ENCODE measurements around the gene DAO.
"Not testable (repeated sequence)": the region's sequence is repeated elsewhere in the genome, so short reads cannot be mapped to it uniquely, and the experiment has no call there.

The DAO gene

DNA sequence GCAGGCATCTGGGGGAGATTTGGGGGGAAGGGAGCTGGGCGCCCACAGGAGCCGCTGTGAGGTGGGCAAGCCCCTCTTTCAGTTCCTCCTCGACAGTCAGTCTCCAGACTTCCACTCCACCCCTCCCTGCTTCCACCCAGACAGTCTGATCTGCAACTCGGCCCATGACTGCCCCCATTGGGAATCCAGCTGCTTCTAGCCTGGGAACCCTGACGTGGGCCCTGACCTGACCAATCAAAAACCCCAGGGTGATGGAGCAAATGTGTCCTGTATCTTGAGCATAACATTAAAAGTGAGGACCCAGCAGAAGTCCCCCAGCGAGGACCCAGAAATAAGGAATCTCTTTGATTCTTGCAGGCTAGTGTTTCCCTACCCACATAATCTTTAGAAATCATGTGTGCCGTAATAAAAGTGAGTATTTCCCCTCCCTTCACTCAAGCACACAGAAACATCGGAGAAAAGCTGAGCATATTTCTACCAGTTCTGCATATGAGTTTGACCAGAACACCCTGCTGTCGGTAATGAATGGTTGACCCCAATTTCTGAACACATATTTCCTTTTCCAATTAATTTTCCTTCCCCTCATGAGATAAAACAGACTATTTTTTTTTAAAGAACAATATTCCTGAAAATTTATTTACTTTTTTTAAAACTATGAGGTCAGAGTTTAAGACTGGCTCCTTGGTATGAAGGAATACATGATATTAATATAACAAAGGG is 28.9 kb upstream of the DAO start:
- DNase-seq (ENCODE audit: low read depth), result no peak

- no peak for DNase-seq (ENCODE audit: low read depth)
Observed at GRCh38 chr12:108852674-108853309, 27.1 kb upstream of the DAO start.

GRCh38 chr12:108853426-108853825 is 26.5 kb upstream of the DAO start:
- DNase-seq (ENCODE audit: low read depth), result no peak

- DNase-seq (ENCODE audit: low read depth), result no peak
Observed at GRCh38 chr12:108853981-108854446, 25.9 kb upstream of the DAO start.

DNA sequence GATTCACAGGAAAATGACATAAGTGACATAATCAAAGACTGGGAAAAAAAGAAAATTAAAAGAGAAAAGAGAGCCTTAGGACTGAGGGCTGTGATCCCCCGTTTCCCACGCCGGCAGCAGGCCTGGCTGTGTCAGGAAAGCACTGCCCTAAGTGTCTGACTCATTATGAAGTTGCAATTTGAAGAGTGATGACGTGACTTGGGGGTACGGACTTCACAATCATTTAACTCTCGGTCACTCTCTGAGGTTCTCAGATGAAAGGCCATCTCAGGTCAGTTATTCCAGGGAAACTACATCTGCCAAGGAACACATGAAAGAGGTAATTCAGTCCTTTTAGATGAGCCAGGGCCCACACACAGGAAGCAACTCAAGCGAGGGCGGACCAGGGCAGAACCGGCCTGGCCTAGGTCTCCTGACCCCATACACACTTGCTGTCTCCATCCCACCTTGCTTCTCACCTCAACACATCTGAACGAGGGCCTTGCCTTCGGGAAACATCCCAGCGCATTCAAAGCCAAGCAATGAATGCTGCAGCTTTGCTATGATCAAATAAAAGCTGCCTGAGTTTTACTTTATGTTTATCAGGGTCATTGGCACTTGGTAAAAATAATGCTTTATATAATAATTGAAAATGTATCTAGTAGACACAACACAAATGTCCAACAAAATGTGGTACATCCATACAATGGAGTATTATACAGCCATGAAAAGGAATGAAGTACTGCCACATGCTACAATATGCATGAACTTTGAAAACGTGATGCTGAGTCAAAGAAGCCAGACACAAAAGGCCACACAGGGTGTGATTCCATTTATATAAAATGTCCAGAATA is 25.2 kb upstream of the DAO start:
- no peak for DNase-seq (ENCODE audit: low read depth)

DNA sequence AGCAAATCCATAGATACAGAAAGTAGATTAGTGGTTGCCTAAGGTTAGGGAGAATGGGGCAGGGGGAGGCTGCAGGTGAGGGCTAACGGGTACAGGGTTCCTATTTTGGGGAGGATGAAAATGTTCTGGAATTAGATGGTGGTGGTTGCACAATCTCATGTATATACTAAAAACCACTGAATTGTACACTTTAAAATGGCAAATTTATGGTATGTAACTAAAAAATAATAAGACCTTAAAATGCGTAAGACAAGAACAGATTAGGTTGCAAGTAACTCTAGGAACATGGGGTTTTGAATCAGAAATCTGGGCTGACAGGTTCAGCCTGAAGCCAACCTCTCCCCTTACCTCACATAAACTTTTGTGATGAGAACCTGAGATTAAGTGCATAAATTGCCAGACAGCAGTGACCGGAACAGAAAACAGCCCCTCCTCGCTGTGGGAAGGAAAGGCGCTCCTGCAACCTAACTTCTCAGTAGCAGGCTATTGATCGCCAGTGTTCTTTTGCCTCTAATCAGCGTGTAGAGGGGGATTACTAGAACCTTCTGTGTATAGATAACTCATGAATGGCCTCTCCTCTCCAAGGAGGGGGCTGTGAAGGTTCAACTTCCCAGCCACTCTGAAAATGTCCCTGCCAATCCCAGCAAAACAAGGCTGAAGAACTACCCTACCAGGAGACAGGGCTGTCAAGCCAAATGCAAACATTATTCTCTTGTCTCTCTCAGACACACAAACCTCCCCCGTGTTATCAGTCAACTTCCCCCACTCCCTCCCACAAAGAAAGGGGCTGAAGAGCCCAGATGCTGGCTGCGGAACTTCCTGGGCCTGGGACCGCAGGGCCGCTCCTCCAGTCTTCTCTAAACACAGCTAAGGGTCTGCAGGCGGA is 24.4 kb upstream of the DAO start:
- DNase-seq (ENCODE audit: low read depth), result no peak

- no peak for DNase-seq (ENCODE audit: low read depth)
Observed at GRCh38 chr12:108856170-108856427, 23.8 kb upstream of the DAO start.

- DNase-seq (ENCODE audit: low read depth), result peak; percentile 58
Observed at GRCh38 chr12:108856428-108857157, 23.3 kb upstream of the DAO start.

DNA sequence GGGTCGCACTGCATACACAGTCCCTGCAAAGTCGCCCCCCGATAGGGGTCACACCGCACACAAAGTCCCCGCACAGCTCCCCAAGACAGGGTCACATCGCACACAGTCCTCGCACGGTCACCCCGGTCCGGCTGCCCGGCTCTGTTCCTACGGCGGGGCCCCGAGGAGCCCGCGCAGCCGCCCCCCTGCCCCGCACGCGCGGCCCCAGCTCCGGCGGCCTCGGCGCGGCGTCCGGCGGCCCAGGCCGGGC is 22.8 kb upstream of the DAO start:
- no peak for DNase-seq (ENCODE audit: low read depth)

- DNase-seq (ENCODE audit: low read depth), result no peak
Observed at GRCh38 chr12:108858311-108859074, 21.4 kb upstream of the DAO start.

DNA sequence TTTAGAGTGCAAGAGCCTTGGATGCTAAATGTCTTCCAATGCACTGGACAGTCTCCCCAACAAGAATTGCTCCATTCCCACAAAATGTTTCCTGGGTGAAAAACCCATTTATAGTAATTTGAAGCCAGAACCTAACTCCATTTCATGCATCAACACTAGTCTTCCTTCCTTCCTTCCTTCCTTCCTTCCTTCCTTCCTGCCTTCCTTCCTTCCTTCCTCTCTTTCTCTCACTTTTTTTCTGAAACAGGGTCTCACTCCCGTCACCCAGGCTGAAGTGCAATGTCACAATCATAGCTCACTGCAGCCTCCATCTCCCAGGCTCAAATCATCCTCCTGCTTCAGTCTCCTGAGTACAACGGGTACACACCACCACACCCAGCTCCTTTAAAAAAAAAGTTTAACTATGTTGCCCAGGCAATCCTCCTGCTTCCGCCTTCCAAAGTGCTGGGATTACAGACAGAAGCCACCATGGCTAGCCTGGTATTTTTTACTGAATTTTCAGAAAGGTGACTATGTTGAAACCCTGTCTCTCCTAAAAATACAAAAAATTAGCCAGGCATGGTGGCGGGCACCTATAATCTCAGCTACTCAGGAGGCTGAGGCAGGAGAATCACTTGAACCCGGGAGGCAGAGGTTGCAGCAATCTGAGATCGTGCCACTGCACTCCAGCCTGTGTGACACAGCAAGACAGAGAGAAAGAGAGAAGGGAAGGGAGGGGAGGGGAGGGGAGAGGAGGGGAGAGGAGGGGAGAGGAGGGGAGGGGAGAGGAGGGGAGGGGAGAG is 20.6 kb upstream of the DAO start:
- not testable (repeated sequence) for DNase-seq (ENCODE audit: low read depth)

DNA sequence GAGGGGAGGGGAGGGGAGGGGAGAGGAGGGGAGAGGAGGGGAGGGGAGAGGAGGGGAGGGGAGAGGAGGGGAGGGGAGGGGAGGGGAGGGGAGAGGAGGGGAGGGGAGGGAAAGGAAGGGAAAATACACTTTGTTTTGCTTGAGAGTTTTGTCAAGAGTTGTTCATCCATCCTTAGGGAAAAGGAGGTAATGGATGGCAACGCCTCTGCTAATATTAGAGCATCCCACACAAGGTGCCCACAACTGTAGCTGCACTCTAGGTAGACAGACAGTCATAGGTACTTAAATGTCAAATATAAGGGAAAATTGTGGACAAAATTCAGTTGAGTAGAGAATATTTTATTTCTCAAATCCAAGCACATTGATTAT is 20.0 kb upstream of the DAO start:
- DNase-seq (ENCODE audit: low read depth), result no peak

DNA sequence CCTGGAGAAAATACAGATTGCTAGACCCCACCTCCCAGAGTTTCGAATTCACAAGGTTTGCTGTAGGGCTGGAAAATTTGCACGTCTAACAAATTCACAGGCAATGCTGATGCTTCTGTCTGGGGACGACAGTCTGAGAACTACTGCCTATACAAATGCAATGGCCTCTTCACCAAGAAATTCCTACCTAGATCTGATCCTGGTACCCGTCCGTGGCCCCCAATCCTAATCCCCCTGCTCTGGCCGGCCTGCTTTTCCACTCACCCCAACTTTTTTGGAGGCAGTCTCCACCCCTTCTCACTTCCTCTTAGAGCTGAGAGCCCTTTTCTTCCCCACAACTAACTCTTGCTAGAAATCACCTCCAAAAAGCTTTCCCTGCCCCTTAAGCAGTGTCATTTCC is 19.4 kb upstream of the DAO start:
- no peak for DNase-seq (ENCODE audit: low read depth)

GRCh38 chr12:108861878-108862587 is 17.9 kb upstream of the DAO start:
- no peak for DNase-seq (ENCODE audit: low read depth)

GRCh38 chr12:108862588-108862959 is 17.3 kb upstream of the DAO start:
- DNase-seq (ENCODE audit: low read depth), result no peak

- DNase-seq (ENCODE audit: low read depth), result no peak
Observed at GRCh38 chr12:108865169-108865568, 14.7 kb upstream of the DAO start.

DNA sequence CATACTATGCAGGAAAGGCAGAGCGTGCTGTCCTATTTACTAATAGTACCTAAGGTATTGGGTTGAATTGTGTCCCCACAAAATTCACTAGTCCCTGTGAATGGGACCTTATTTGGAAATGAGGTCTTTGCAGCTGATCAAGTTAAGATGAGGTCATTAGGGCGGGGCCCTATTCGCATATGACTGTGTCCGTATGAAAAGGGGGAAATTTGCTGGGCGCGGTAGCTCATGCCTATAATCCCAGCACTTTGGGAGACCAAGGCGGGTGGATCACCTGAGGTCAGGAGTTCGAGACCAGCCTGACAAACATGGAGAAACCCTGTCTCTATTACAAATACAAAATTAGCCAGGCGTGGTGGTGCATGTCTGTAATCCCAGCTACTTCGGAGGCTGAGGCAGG is 13.8 kb upstream of the DAO start:
- not testable (repeated sequence) for DNase-seq (ENCODE audit: low read depth)

GRCh38 chr12:108868781-108869180 is 11.1 kb upstream of the DAO start:
- no peak for DNase-seq (ENCODE audit: low read depth)

- DNase-seq (ENCODE audit: low read depth), result no peak
Observed at GRCh38 chr12:108875280-108875679, 4.6 kb upstream of the DAO start.

Data from stimulated activated CD8-positive, alpha-beta memory T cell treated with anti-CD3 and anti-CD28 coated beads, Interleukin-12 subunit alpha, Interleukin-12 subunit beta, amount 100 ng/mL, for 4 hours (primary cell).